Osteoblast (primary cell): Measurements from ENCODE around the gene STK17A. TPM values are rescaled to one million over a fixed set of nuclear protein-coding genes. Genes with fewer than 3 reads are reported as not detected.
"Not testable (repeated sequence)": the region's sequence is repeated elsewhere in the genome, so short reads cannot be mapped to it uniquely, and the experiment has no call there.

Source experiments
- DNase-seq: peaks from one replicate; pipeline ENCODE4 v3.0.0; 2011; ENCODE audit warnings: low spot score, mixed read lengths; ENCODE audit not compliant: insufficient read length; ENCODE audit errors: missing footprints
- H2AFZ ChIP-seq: 2 replicates; pipeline ENCODE4 v1.6.0; 2011; ENCODE audit warnings: mild to moderate bottlenecking, low read length
- H3K27ac ChIP-seq: 2 replicates; pipeline ENCODE4 v1.5.1; 2011; ENCODE audit warnings: mild to moderate bottlenecking, low read depth, low read length, moderate library complexity
- H3K27me3 ChIP-seq: 2 replicates; pipeline ENCODE4 v1.6.0; 2012; ENCODE audit warnings: mild to moderate bottlenecking, control low read depth, inconsistent platforms, low read length, moderate library complexity; ENCODE audit not compliant: insufficient read depth
- H3K36me3 ChIP-seq: 2 replicates; pipeline ENCODE4 v1.5.1; 2011; ENCODE audit warnings: mild to moderate bottlenecking, low read length, control low read depth, moderate library complexity; ENCODE audit not compliant: insufficient read depth
- H3K4me1 ChIP-seq: 2 replicates; pipeline ENCODE4 v1.5.1; 2011; ENCODE audit warnings: mild to moderate bottlenecking, low read length, control low read depth, moderate library complexity; ENCODE audit not compliant: insufficient read depth
- H3K4me2 ChIP-seq: 2 replicates; pipeline ENCODE4 v1.6.0; 2011; ENCODE audit warnings: mild to moderate bottlenecking, low read length; ENCODE audit not compliant: insufficient read depth
- H3K4me3 ChIP-seq: fragments of 200-600 bp; sonication (generic); 3 replicates; pipeline ENCODE4 v1.5.1; 2012; ENCODE audit warnings: mild to moderate bottlenecking, low read length, inconsistent platforms; ENCODE audit not compliant: insufficient read depth
- H3K79me2 ChIP-seq: 2 replicates; pipeline ENCODE4 v1.6.0; 2012; ENCODE audit warnings: mild to moderate bottlenecking, low read length, control low read depth, inconsistent platforms; ENCODE audit not compliant: insufficient read depth
- H3K9me3 ChIP-seq: 2 replicates; pipeline ENCODE4 v1.5.1; 2011; ENCODE audit warnings: low read depth, low read length, control low read depth
- H4K20me1 ChIP-seq: 2 replicates; pipeline ENCODE4 v1.6.0; 2012; ENCODE audit warnings: mild to moderate bottlenecking, low read length, control low read depth; ENCODE audit not compliant: insufficient read depth
- total RNA-seq: library from RNA; depleted of rRNA; stranded (reverse); fragments of >200 nt; gene quantifications from 2 replicates; pipeline ENCODE4 v1.2.3, GENCODE V29; 2012
- TF ChIP-seq, protein P1 (sequence below): IDR thresholded peaks from 2 replicates; pipeline ENCODE4 v1.5.1; 2011; ENCODE audit warnings: mild to moderate bottlenecking, low read depth, low read length, moderate library complexity; ENCODE audit errors: extremely low read depth

STK17A gene
- total RNA-seq, 1 donor, result 109 TPM

DNA sequence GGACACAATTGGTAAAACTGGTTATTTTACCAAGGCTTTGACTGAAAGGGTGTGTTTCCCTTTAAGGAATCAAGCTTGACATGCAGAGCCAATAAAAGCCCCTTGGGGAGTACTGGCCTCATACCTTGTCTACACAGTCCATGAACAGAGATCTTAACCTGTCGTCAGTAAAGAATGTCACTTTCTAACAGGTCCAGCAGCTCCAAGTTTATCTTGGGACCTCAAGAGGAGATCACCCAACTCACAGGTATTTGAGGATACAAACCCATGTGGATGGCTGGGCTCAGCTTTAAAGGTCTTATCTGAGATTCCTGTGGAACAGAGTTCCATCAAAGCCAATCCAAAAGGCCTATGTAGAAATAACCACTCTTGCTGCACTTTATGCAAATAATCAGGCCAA, 85.1 kb downstream of the STK17A start:
- no peaks in the 10 kb centered on the region for H4K20me1 ChIP-seq

DNA sequence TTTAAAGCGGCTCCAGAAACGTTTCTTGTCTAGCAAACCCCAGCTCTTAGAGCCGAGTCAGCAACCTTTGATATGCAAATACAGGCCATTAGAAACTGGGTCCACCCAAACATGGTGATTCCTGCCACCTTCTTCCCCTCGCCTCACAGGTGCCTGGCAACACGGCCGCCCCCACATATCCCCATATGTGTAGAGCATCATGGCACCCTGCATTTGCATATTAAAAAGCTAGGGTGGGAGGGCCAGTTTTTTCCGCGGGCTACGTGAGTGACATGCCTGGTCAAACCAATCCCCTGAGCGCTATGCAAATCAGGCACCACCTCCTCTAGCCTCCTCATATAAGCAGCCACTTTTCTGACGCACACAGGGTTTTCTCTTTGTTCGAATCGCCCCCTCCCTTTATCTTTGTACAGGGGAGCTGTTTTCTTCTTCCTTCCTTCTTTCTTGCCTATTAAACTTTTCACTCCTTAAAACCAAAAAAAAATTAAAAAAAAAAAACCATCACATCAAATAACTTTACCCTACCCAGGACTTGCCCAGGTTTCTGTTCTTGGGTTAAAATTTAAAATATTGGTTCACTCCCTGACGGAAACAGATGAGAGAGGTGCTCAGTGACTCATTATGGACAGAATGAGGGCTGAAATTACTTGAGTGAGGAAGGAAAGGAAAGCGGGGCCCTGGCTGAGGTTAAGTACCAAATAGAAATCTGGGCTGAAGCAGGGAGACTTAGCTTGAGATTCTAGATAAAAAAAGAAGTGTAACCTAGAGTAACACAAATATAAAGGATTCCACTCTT, 86.6 kb downstream of the STK17A start:
- Histone ChIP-seq H3K79me2 (peaks cover 71% of the 10 kb centered on the region), H4K20me1 (no peaks in the 10 kb centered on the region), H3K4me2 (no peak overlapping the region), H3K9me3 (no peaks in the 10 kb centered on the region), H3K27ac (no peak overlapping the region), H3K4me3 (no peak overlapping the region), H3K27me3 (no peaks in the 10 kb centered on the region), H3K4me1 (peaks cover 4% of the 10 kb centered on the region), H2AFZ (no peak overlapping the region), H3K36me3 (no peaks in the 10 kb centered on the region)
- DNase-seq, result no peak
- TF ChIP-seq, protein P1, sequence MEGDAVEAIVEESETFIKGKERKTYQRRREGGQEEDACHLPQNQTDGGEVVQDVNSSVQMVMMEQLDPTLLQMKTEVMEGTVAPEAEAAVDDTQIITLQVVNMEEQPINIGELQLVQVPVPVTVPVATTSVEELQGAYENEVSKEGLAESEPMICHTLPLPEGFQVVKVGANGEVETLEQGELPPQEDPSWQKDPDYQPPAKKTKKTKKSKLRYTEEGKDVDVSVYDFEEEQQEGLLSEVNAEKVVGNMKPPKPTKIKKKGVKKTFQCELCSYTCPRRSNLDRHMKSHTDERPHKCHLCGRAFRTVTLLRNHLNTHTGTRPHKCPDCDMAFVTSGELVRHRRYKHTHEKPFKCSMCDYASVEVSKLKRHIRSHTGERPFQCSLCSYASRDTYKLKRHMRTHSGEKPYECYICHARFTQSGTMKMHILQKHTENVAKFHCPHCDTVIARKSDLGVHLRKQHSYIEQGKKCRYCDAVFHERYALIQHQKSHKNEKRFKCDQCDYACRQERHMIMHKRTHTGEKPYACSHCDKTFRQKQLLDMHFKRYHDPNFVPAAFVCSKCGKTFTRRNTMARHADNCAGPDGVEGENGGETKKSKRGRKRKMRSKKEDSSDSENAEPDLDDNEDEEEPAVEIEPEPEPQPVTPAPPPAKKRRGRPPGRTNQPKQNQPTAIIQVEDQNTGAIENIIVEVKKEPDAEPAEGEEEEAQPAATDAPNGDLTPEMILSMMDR, result no peak

More for the DNA sequence above, 85.1 kb downstream of the STK17A start:
- TF ChIP-seq, protein P1, result no peak
- Histone ChIP-seq H3K79me2 (peaks cover 62% of the 10 kb centered on the region), H3K4me1 (no peaks in the 10 kb centered on the region), H3K4me3 (no peak overlapping the region), H3K27me3 (no peaks in the 10 kb centered on the region), H2AFZ (no peak overlapping the region), H3K4me2 (no peak overlapping the region), H3K9me3 (no peaks in the 10 kb centered on the region), H3K36me3 (no peaks in the 10 kb centered on the region), H3K27ac (no peak overlapping the region)
- DNase-seq, result no peak

DNA sequence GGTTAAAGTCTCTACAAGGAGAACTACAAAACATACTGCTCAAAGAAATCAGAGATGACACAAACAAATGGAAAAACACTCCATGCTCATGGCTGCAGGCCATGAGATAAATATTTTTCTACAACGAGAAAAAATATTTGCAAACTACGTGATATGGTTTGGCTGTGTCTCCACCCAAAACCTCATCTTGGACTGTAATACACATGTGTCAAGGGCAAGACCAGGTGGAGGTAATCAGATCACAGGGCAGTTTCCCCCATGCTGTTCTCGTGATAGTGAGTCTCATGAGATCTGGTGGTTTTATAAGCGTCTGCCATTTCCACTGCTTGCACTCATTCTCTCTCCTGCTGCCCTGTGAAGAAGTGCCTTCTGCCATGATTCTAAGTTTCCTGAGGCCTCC, 88.6 kb downstream of the STK17A start:
- H2AFZ ChIP-seq, result no peak overlapping the region
- peaks cover 77% of the 10 kb centered on the region for H3K79me2 ChIP-seq
- H3K27me3 ChIP-seq, result no peaks in the 10 kb centered on the region

DNA sequence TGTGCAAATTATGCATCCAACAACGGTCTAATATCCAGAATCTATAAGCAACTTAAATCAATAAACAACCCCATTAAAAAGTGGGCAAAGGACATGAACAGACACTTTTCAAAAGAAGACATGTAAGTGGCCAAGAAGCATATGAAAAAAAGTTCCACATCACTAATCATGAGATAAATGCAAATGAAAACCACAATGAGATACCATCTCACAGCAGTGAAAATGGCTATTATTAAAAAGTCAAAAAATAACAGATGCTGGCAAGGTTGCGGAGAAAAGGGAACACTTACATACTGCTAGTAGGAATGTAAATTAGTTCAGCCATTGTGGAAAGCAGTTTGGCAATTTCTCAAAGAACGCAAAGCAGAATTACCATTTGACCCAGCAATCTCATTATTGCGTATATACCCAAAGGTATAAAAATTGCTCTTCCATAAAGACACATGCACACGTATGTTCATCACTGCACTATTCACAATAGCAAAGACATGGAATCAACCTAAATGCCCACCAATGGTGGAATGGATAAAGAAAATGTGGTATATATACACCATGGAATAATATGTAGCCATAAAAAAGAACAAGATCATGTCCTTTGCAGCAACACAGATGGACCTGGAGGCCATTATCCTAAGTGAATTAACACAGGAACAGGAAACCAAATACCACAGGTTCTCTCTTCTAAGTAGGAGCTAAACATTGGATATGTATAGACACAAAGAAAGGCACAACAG, 90.5 kb downstream of the STK17A start:
- not testable (repeated sequence) for H3K4me3 ChIP-seq, H3K9me3 ChIP-seq, H4K20me1 ChIP-seq, H3K4me2 ChIP-seq, H3K36me3 ChIP-seq, H3K27me3 ChIP-seq, H2AFZ ChIP-seq, DNase-seq, H3K4me1 ChIP-seq
- Histone ChIP-seq H3K27ac (peak overlapping the region; percentile 69), H3K79me2 (peaks cover 73% of the 10 kb centered on the region)

More for the DNA sequence above, 88.6 kb downstream of the STK17A start:
- no peak overlapping the region for H3K27ac ChIP-seq
- H3K36me3 ChIP-seq, result no peaks in the 10 kb centered on the region
- H3K4me1 ChIP-seq, result peaks cover 7% of the 10 kb centered on the region
- H4K20me1 ChIP-seq, result no peaks in the 10 kb centered on the region
- TF ChIP-seq, protein P1, result no peak
- no peak overlapping the region for H3K4me2 ChIP-seq
- no peaks in the 10 kb centered on the region for H3K9me3 ChIP-seq
- DNase-seq, result no peak
- no peak overlapping the region for H3K4me3 ChIP-seq
